ENCODE results near the gene EHMT1.

DNA sequence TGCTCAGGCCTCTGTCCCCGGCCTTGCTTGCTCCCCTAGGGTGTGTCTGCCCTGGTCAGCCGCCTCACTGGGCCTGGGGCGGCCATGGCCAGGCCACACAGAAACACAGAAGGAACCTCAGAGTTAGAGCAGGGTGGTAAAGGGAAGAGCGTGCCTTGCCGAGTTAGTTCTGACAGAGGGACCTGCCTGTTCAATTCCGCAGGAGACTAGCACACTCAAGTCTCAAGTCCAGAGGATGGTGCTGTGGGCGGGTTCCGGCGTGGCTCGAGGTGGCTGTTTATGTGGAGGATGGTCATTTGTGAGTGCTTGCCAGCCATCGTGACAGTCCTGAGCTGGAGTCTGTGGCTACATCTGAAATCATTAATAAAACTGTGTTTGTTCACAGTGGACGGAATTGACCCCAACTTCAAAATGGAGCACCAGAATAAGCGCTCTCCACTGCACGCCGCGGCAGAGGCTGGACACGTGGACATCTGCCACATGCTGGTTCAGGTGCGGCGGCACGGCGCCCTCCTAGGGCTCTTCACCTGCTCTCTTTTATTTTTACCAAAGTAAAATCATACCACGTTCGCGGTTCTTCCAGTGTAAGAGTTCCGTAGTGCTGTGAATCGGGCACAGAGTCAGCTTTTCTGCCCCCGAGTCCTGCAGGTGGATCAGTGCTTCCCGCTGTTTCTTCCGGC is 163.2 kb downstream of the EHMT1 start:
- TF ChIP-seq YY1 (IDR thresholded peaks at IDR 0.05; ENCODE audit: insufficient read depth, insufficient read length) = no peak
- no peak for TF ChIP-seq SUZ12 (IDR thresholded peaks at IDR 0.05; ENCODE audit: extremely low read depth, insufficient read depth, insufficient read length)

All from NT2/D1 (cell line).